NCI-H146 (cell line): ENCODE data around the gene DOCK4.

Experiments used
- DNase-seq: peaks from one replicate; lab custom pipeline; 2025; lab: John Stamatoyannopoulos, UW

DOCK4 gene

DNA sequence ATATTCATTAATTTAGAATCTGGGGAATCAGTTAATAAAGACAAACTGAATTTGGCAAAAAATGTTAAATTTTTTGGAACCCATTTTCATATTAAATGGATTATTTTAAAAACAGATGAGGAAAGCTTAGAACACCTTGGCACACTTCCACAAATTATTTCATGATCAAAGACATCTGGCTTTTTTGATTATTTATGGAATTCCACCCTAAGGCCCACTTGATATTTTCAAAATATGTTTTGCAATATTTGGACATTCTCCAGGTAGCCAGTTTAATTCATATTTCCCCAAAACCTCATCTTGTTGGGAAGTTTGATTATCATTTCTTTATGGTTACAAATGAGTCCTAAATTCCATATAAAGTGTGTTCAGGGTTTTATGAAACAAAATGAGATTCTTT, 129.9 kb downstream of the DOCK4 start:
- DNase-seq, result no peak

DNA sequence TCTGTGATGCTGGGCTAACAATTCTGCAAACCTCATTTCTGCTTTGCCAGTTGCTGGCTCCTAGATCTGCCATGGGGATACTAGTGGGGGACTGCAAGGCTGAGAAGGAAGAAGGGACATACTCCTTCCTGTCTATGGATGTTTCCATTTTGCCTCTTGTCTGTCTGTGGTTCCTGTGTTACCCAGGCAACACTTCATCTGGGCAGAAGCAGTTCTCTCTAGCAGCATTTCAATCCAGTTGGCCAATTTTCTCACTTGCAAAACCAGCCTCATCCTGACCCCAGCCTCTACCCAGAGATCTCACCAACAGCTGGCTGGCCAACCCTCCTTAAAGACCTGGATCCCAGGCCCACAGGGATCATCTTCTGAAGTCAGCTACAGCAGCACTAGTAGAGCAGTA, 131.7 kb downstream of the DOCK4 start:
- no peak for DNase-seq

DNA sequence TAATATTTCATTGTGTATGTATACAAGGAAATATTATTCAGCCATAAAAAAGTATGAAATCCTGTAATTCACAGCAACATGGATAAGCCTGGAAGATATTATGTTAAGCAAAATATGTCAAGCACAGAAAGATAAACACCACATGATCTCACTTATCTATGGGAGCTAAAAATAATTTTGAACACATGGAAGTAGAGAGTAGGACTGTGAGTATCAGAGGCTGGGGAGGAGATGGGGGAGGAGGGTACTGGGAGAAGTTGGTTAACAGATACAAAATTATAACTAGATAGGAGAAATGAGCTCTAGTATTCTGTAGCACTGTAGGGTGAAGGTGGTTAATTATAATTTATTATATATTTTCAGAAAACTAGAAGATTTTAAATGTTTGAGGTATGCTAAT, 132.7 kb downstream of the DOCK4 start:
- DNase-seq, result no peak

DNA sequence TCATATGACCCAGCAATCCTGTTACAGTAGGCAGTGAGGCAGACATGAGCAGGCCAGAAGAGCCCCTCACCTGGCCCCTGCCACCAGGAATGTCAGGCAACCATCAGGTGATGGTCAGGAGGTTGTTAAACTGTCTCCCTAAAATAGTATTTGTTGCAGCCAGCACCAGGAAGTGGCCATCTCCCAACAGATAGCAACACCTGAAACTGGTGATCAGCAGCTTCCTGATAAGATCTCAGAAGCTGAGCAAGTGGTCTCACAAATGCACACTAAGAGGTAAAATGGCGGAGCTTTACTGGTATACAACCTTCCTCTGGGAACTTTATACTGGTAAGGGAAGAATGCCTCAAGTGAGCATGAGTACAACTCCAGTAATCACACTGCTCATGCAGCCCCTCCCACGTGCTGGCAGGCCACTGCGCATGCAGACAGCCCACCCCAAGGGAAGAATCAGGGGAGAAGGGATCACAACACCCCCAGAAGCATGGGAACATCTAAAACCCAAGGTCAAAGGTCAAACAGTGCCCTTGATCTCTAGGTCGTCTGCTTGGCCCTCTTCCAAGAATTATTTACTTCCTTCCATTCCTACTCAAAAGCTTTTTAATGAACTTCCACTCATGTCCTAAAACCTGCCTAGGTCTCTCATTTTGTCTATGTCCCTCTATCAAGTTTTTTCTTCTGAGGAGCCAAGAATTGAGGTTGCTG, 133.5 kb downstream of the DOCK4 start:
- no peak for DNase-seq

DNA sequence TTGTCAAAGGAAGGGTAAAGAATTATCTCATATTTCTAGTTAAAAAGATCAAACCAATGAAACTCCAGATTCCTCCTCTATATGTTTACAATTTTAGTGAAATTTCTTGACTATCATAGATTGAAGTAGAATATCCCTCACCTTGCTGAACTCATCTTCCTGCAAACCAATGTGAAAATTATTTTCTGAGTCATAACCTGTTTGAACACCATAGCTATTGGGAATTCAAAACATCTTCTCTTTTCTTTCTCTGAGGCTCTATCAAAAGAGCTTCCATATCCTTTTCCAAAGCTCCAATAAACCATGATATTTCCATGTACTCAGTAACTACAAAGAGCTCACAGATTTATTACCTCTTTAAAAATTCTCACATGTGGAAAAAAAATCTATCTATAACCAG, 134.3 kb downstream of the DOCK4 start:
- DNase-seq, result no peak

DNA sequence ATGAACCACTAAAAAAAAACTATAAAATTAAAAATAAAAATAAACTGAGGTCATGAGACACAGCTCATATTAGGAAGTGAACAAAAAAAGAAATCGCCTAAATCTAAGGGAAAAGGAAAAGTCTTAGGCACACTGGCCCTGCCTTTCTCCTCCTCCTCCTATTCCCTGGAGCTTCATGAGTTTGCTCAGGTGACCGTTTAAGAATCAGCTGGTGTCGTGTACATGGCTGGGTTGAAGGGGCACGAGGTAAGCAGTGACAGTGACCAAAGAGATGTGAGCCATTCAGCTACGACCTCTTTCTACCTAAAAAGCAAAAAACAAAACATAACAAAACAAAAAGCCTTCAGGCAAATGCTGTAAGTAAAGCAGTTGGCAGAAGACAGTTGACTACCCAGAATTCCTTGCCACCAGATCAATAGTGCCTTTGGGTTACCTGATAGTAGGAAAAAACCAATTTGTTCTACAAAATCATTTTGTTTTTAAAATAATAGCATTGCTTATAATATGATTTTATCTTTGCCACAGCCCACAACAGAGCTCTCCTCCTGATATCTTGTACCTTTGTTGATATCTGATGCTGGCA, 135.4 kb downstream of the DOCK4 start:
- peak; percentile 8 for DNase-seq

DNA sequence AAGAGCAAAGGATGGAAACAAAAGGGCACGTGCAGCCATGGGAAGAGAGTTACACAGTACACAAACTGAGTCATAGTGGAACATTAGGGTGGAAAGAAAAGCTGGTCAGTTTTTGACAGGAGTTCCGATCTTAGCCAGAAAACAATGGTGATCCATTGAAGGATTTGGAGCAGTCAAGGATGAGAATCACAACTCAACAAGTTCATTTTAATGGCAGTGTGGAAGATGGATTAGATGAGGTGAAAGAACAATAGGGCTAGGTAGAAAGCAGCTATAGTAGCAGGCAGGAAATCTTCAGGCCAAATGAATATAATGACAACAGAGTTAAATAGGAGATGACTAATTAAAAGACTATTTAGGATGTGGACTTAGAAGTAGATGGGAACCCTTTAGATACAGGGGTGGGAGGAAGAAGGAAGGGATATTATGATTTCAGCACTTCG, 136.3 kb downstream of the DOCK4 start:
- no peak for DNase-seq

DNA sequence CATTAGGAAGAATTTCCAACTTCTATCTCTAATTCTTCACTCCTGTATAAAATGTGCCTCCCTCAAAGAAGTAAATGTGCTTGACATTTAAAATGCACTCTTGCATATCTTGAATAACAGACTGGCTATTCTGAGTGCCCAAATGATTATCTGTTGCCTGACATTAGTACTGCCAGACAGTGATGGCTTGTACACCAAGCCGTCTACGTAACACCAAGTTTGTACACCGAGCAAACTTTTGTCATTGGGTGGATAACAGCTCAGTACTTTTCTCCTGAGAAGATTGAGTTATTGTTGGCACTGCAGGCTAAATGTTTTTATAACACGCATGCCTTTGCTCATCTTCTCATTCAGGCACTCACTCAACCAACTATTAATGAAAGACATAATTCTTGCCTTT, 137.2 kb downstream of the DOCK4 start:
- DNase-seq, result no peak

DNA sequence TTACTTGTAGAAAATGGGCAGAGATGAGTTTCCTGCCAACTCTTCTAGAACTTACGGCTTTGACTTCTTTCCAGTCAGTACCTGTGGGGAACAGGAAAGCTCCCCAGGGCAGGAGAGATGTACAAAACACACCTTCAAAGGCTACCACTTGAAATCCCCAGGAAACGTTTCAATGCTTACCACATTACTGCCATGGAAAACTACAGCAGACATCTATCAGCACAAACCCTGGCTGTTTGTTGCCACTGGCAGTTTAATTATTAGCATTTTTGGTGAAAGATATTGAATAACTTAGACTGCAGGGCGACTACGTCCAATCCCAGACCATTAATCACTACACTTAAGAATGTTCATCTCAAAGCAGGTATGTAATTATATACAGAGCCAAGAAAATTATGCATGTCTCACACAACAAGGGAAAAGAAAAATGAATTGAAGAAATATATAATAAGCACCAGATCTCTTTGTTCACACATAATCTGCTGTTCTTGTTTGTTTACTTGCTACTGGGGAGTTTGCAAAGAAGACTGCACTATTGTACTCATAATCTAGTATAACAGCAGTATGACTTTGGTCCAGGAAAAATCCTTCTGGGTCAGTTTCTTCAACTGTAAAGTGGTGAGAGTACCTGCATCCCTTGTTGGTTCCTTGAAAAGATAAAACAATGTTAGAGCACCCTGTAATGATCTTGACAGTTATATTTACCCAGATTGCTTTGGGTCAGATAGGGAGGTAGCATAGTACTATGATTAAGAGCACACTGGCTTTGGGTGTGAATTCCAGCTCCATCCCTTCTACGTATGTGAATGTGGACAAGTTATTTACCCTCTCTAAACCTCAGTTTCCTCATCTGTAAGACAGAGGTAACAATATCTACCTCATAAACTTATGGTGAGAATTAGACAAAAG, 138.3 kb downstream of the DOCK4 start:
- DNase-seq, result no peak

DNA sequence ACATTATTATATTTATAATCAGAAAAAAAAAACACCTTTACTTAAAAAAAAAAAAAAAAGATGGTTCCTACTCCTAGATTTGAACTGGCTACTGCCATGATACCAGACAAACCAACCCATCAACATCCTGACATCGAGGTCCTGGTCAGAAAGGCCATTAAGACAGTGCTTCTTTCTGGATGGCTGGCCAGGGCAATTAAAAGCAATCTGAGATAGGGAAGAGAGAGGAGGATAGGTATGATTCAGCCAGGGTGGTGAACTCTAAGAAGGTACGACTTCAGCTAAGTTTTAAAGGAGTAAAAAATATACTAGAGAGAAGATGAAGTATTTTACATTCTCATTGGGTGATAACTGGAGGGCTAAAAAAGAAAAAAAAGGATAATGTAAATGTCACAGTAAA, 139.0 kb downstream of the DOCK4 start:
- DNase-seq, result no peak

DNA sequence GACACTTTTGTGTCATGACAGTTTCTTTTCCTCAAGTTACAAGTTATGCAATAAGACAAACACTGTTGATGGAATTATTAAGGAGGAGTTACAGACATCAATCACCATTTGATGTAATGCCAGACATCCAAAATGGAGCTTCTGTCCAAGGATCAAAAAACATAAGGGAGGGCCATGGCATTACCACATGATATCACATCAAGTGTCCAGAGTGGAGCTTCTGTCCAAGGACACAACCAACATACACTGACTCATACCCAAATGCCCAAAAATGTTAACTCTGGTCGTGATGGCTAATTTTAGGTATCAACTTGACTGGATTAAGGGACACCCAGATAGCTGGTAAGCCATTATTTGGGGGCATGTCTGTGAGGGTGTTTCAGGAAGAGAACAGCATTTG, 140.4 kb downstream of the DOCK4 start:
- no peak for DNase-seq

DNA sequence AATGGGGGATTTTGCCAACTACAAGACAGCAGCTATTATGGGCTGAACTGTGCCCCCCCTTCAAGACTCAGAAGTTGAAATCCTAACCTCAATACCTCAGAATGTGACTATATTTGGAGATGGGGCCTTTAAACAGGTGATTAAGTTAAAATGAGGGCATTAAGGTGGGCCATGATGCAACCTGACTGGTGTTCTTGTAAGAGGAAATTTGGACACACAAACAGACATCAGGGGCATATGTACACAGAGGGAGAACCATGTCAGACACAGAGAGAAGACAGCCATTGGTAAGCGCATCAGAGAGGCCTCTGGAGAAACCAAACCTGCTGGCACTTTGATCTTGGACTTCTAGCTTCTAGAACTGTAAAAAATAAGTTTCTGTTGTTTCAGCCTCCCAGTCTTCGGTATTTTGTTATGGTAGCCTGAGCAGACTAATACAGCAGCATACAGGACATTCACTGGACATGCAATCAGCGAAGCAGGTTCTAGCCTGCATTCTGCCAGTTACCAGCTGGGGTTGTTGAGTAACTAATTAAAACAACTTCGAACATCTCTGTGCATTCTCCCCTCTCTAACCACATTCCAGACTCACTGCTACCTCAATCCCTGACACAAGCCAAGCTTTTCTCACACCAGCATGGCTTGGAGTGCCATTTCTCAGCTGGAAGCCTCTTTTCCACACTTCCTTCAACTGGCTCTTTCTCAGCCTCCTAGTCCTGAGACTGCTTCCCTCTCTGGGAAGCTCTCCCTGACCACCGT, 141.4 kb downstream of the DOCK4 start:
- DNase-seq, result no peak

DNA sequence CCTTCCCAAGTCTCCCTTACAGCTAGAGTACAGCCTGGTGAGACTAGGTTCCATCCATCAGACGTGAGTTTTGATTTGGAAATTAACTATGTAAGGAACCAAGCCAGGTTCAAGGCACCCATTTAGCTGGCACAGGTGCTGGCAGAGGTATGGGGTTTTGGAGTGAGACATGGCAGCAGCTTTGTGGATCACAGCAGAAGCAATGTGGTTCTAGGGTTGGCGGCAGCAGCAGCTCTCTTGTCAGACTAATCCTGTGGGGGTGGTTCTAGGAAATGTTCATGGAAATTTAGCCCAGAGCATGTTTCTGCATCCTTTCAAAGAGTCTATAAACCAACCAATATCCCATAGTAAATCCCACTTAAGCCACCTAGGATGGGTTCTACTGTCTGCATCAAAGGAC, 142.2 kb downstream of the DOCK4 start:
- no peak for DNase-seq

DNA sequence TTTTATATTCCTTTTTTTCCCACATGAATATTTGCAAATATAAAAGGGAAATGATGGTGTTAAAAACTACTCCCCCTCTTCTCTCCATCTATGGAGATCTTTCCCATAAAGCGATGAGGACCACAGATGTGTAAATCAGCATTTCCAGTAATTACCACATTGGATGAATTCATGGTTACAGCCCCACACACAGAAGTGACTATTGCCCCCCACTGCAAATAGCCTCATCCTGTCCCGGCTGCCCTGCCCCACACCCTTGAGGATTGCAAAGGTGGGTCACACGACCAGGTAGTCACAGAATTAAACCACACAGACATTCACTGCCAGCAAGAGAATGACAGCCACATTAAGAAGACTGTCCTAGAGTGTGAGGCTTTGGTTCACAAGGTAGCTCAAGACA, 145.1 kb downstream of the DOCK4 start:
- DNase-seq, result no peak

DNA sequence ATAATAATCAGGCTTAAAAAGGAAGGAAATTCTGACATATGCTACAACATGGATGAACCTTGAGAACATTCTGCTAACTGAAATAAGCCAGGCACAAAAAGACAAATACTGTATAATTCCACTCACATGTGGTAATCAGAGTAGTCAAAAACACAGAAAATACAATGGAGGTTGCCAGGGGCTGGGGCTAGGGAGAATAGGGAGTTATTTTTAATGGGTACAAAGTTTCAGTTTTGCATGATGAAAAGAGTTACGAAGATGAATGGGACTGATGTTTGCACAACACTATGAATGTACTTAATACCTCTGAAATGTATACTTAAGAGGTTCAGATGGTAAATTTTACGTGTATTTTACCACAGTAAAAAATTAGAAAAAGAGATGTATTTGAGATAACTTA, 145.6 kb downstream of the DOCK4 start:
- peak; percentile 7 for DNase-seq

DNA sequence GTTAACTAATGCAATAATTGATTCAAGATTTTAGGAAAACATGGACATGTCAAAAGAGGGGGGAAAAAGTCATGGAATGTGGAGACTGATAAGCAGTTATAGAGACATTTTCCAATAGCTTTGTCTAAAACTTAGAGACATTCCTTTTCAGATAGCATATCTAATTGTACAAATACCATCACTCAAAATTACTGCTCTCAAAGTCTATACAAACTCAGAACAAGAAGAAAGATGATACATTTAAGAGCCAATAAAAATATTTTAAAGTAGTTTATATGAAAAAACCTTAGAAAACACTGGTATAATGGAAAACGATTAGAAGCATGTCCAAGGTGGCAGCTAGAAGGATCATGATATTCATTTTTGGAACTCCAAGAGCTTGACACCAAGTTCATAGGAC, 146.5 kb downstream of the DOCK4 start:
- no peak for DNase-seq

DNA sequence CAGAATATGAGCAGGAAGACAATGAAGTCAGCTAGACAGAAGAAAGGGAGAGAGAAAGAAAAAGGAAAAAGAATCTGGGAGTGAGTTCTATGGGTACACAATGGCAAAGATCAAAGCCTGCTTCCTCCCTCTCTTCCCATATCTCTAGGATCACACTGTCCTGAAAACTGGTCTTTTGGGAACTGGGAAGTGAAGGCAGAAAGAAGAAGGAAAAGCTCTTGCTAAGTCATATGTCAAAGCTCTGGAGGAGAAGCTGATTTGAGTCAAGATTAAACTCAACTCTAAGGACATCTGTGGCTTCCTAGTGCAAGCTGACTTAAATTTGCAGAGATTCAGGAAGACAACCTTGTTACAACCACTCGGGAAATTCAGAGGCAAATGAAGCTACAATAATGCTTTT, 147.5 kb downstream of the DOCK4 start:
- DNase-seq, result no peak

DNA sequence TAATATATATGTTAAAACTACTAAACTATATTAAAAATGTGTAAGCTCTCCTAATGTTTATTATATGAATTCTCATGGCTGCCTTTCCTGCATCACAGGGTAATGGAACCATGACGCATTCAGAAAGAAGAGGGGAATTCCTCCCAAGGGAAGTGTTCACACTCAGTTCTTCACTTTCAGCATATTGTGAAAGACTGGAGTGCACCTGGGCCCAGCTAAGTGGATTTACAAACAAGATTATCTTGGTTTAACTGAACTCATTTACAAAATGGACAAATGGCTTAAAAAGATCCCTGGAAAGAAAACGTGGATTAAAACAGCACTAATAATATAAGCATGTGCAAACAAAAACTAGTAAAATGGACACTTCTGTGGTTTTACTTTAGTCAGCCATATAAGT, 149.8 kb downstream of the DOCK4 start:
- DNase-seq, result peak; percentile 21

DNA sequence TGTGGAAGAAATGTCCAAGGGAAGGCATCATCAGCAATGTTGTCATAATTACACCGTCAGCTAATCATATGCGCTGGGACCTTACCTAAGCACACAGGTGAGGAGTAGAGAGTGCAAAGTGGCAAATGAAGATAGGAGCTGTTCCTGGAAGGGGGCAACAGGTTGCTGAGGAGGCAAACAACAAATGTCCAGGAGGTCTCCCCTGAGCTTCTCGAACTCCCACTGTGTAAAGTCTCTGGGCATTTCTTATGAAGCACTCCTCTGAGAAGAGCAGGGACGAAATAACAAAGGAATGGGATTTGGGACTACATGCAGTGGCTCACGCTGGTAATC, 152.5 kb downstream of the DOCK4 start:
- DNase-seq, result no peak

DNA sequence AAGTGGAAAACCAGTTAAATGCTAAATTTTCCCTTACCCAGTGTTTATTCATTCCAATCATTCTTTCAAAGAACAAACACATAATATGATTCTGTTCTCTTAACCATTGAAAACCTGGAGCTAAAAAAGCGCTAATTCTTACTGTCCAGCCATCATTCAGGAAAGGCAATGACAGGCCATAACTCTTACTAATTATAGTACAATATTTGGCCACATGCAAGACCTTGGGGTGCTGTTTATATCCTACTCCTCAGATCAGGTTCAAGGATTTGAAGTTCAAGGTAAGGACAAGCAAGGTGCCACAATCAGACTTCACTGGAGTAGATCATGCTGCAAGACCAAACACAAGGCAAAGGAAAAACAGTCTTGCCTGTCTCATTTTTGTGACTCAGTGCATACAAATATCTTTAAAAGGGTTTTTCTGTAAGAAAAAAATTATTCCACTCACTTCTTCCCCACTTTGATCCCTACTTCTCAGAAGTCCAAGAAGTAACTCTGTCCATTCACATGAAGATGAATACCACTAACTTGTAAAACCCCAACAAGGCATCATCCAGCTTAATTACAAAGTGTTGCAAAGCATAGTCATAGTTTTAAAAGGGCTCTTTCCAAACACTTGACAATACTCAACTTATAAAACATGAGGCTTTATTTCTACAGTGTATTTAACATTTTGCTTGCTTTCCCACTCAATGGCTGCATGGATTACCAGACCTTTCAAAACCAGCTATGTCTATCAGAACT, 153.0 kb downstream of the DOCK4 start:
- no peak for DNase-seq

DNA sequence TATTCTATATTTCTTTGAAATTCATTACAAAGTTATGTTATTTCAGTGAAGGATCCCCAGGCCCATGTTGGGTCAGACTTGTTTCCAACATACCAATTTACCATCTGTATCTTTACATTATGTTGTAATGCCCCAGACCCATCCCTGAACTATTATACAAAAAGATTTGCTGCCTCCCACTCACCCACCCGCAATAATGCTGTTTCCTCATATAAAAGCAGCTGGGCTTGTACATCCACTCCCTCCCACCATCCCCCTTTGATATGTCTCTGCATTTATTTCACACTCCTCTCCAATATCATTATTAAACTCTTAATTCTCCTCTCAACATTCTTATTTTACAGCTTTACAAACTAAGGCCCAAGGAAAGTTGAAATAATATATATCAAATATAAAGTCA, 153.7 kb downstream of the DOCK4 start:
- DNase-seq, result no peak
